ENCODE results near the gene TRH.
A peak's percentile ranks its signal among the peaks of the same experiment; 100 is the strongest.
"Not testable (repeated sequence)": the region's sequence is repeated elsewhere in the genome, so short reads cannot be mapped to it uniquely, and the experiment has no call there.

The TRH gene

GRCh38 chr3:130002666-130003598, 28.4 kb downstream of the TRH start:
- H3K4me1 ChIP-seq (ENCODE audit: insufficient read depth, low read length); H3K9me3 ChIP-seq (ENCODE audit: control insufficient read depth, insufficient read depth, low read length); H3K36me3 ChIP-seq (ENCODE audit: insufficient read depth, low read length): not testable (repeated sequence)
- H3K9ac ChIP-seq (ENCODE audit: low read depth, low read length), result peak overlapping the region; percentile 60; the same call in 1 of the 2 replicates

DNA sequence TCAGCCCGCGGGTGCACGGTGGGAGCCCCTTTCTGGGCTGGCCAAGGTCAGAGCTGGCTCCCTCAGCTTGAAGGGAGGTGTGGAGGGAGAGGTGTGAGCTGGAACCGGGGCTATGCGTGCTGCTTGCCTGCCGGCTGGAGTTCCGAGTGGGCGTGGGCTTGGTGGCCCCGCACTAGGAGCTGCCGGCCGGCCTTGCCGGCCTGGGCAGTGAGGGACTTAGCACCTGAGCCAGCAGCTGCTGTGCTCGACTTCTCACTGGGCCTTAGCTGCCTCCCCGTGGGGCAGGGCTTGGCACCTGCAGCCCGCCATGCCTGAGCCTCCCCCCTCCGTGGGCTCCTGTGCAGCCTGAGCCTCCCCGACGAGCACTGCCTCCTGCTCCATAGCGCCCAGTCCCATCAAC, 36.0 kb downstream of the TRH start:
- Histone ChIP-seq H3K9ac (ENCODE audit: low read depth, low read length) (no peak overlapping the region), H3K9me3 (ENCODE audit: control insufficient read depth, insufficient read depth, low read length) (no peaks in the 10 kb centered on the region), H3K36me3 (ENCODE audit: insufficient read depth, low read length) (no peaks in the 10 kb centered on the region), H3K4me1 (ENCODE audit: insufficient read depth, low read length) (no peaks in the 10 kb centered on the region)

DNA sequence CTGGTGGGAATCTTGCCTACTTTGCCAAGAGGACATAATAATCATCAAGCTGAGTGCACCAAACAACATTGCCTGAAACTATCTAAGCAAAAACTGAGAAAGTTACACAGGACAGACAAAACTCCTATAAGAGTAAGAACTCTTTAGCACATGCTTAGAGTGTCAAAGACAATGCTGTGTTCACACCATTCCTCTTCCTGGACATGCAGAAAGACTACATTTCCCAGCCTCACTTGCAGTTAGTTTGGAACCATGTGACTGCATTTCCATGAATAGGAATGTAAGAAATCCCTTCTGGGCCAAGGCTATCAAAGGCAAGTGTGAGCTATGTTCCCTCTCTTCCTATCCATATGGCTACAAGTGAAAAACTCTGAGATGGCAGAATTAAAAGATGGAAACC, 37.6 kb downstream of the TRH start:
- not testable (repeated sequence) for H3K9me3 ChIP-seq (ENCODE audit: control insufficient read depth, insufficient read depth, low read length); H3K36me3 ChIP-seq (ENCODE audit: insufficient read depth, low read length); H3K4me1 ChIP-seq (ENCODE audit: insufficient read depth, low read length); H3K9ac ChIP-seq (ENCODE audit: low read depth, low read length)

DNA sequence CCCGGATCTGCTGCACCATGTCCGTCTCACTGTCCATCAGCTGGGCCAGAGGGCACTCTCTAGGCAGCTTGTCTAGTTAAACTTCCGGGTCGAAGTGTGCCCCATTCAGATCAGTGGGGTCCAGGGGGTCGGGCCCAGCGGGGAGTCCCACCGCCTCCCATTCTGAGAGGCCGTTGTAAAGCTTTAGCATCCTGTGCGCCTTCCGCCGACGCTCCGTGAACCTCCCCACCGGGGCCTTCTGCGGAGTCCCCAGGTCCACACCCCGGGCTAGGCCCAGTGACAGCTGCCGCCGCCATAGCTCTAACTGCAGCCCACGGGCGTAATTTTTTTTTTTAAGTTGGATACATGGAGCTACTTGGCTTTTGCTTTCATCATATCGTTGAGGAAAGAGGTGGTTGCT, 38.7 kb downstream of the TRH start:
- not testable (repeated sequence) for H3K36me3 ChIP-seq (ENCODE audit: insufficient read depth, low read length); H3K9ac ChIP-seq (ENCODE audit: low read depth, low read length); H3K9me3 ChIP-seq (ENCODE audit: control insufficient read depth, insufficient read depth, low read length); H3K4me1 ChIP-seq (ENCODE audit: insufficient read depth, low read length)

DNA sequence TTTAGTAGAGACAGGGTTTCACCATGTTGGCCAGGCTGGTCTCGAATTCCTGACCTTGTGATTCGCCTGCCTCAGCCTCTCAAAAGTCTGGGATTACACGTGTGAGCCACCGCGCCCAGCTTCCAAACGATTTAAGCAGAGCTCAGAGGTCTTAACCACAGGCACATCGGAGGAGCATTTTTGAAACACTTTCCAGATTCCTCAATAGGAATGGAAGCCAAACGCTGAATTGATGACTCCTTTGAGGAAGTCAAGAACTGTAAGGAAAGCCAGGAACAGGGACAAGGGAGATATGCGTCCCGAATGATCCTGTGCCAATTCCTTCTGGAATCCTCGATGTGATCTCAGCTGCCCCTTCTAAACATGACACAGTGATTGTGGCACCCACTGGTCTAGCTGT, 40.0 kb downstream of the TRH start:
- Histone ChIP-seq H3K36me3 (ENCODE audit: insufficient read depth, low read length) (no peaks in the 10 kb centered on the region), H3K9ac (ENCODE audit: low read depth, low read length) (no peak overlapping the region), H3K9me3 (ENCODE audit: control insufficient read depth, insufficient read depth, low read length) (no peaks in the 10 kb centered on the region), H3K4me1 (ENCODE audit: insufficient read depth, low read length) (no peaks in the 10 kb centered on the region)

DNA sequence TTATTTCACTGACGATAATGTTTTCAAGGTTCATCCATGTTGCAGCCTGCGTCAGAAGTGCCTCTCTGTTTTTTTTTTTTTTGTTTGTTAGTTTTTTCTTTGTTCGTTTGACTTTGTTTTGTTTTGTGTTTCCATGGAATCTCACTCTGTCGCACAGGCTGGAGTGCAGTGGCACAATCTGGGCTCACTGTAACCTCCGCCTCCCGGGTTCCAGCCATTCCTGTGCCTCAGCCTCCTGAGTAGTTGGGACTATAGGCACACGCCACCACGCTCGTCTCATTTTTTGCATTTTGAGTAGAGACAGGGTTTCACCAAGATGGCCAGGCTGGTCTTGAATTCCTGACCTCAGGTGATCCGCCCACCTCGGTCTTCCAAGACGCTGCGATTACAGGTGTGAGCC, 43.1 kb downstream of the TRH start:
- H3K9ac ChIP-seq (ENCODE audit: low read depth, low read length); H3K9me3 ChIP-seq (ENCODE audit: control insufficient read depth, insufficient read depth, low read length); H3K36me3 ChIP-seq (ENCODE audit: insufficient read depth, low read length); H3K4me1 ChIP-seq (ENCODE audit: insufficient read depth, low read length): not testable (repeated sequence)

- not testable (repeated sequence) for H3K4me1 ChIP-seq (ENCODE audit: insufficient read depth, low read length)
Measured at GRCh38 chr3:130026146-130026829, 51.8 kb downstream of the TRH start.

GRCh38 chr3:130027437-130027836, 52.9 kb downstream of the TRH start:
- not testable (repeated sequence) for H3K9ac ChIP-seq (ENCODE audit: low read depth, low read length); H3K36me3 ChIP-seq (ENCODE audit: insufficient read depth, low read length); H3K9me3 ChIP-seq (ENCODE audit: control insufficient read depth, insufficient read depth, low read length); H3K4me1 ChIP-seq (ENCODE audit: insufficient read depth, low read length)

More at GRCh38 chr3:130026146-130026829, 51.8 kb downstream of the TRH start:
- not testable (repeated sequence) for H3K9me3 ChIP-seq (ENCODE audit: control insufficient read depth, insufficient read depth, low read length); H3K9ac ChIP-seq (ENCODE audit: low read depth, low read length); H3K36me3 ChIP-seq (ENCODE audit: insufficient read depth, low read length)
